RWPE2 (cell line): Measurements from ENCODE around the gene MYO6.

ENCODE experiments used
- ATAC-seq: fragments of 200-7000 bp; cut with Tn5 transposase; 3 replicates; pipeline ENCODE4 v1.9.1; 2021; ENCODE audit warnings: low read depth
- DNase-seq: peaks from one replicate; pipeline ENCODE4 v3.0.0-alpha.2; 2020; ENCODE audit warnings: low spot score
- H3K27ac ChIP-seq: fragments of 450-650 bp; 2 replicates; pipeline ENCODE4 v1.5.1; 2017; ENCODE audit warnings: mild to moderate bottlenecking; ENCODE audit not compliant: poor library complexity, severe bottlenecking
- H3K27me3 ChIP-seq: fragments of 250-450 bp; sonication (Bioruptor Pico); 2 replicates; pipeline ENCODE4 v1.5.1; 2021; ENCODE audit warnings: mild to moderate bottlenecking, moderate library complexity; ENCODE audit not compliant: insufficient read depth, poor library complexity, severe bottlenecking
- H3K36me3 ChIP-seq: fragments of 250-450 bp; sonication (Bioruptor Pico); 2 replicates; pipeline ENCODE4 v1.5.1; 2020; ENCODE audit warnings: low read depth, mild to moderate bottlenecking, moderate library complexity
- H3K4me1 ChIP-seq: fragments of 250-450 bp; sonication (Bioruptor Pico); 2 replicates; pipeline ENCODE4 v1.5.1; 2021; ENCODE audit warnings: mild to moderate bottlenecking, moderate library complexity; ENCODE audit not compliant: insufficient read depth, poor library complexity, severe bottlenecking
- H3K4me3 ChIP-seq: fragments of 250-450 bp; sonication (Bioruptor Pico); 2 replicates; pipeline ENCODE4 v1.5.1; 2021; ENCODE audit warnings: mild to moderate bottlenecking, moderate library complexity; ENCODE audit not compliant: severe bottlenecking
- H3K9me3 ChIP-seq: fragments of 250-450 bp; sonication (Bioruptor Pico); 2 replicates; pipeline ENCODE4 v1.5.1; 2021; ENCODE audit warnings: mild to moderate bottlenecking, moderate library complexity; ENCODE audit not compliant: severe bottlenecking
- TF ChIP-seq, protein P1 (sequence below): fragments of 450-650 bp; IDR thresholded peaks from one replicate; pipeline ENCODE4 v1.5.1; 2017; ENCODE audit warnings: mild to moderate bottlenecking, moderate library complexity; ENCODE audit not compliant: poor library complexity, severe bottlenecking

Gene MYO6

DNA sequence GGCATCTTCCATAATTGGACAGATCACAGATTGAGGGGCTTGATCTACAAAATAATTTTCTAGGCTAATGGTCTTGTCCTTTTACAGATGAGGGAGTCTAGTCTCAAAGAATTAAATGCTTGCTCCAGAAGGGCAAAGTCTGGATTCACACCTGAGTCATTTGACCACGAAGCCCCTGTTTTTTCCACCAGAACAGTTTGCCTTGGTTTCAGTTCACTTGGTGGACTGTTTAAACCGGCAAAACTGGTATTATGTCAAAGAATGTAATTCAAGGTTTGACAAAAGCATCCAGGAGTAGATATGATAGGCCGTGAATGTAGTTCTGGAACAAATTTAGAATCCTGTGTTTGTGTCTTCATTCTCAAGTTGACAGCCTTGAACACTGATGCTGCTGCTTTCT lies 3.3 kb downstream of the MYO6 start:
- H3K4me1 ChIP-seq = peaks cover 31% of the 10 kb centered on the region
- H3K4me3 ChIP-seq = no peak overlapping the region
- H3K27me3 ChIP-seq = no peaks in the 10 kb centered on the region
- peaks cover 12% of the 10 kb centered on the region for H3K36me3 ChIP-seq
- H3K9me3 ChIP-seq = no peaks in the 10 kb centered on the region
- H3K27ac ChIP-seq = peak overlapping the region; percentile 71
- no peak for ATAC-seq
- TF ChIP-seq, protein P1, sequence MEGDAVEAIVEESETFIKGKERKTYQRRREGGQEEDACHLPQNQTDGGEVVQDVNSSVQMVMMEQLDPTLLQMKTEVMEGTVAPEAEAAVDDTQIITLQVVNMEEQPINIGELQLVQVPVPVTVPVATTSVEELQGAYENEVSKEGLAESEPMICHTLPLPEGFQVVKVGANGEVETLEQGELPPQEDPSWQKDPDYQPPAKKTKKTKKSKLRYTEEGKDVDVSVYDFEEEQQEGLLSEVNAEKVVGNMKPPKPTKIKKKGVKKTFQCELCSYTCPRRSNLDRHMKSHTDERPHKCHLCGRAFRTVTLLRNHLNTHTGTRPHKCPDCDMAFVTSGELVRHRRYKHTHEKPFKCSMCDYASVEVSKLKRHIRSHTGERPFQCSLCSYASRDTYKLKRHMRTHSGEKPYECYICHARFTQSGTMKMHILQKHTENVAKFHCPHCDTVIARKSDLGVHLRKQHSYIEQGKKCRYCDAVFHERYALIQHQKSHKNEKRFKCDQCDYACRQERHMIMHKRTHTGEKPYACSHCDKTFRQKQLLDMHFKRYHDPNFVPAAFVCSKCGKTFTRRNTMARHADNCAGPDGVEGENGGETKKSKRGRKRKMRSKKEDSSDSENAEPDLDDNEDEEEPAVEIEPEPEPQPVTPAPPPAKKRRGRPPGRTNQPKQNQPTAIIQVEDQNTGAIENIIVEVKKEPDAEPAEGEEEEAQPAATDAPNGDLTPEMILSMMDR = no peak
- no peak for DNase-seq

DNA sequence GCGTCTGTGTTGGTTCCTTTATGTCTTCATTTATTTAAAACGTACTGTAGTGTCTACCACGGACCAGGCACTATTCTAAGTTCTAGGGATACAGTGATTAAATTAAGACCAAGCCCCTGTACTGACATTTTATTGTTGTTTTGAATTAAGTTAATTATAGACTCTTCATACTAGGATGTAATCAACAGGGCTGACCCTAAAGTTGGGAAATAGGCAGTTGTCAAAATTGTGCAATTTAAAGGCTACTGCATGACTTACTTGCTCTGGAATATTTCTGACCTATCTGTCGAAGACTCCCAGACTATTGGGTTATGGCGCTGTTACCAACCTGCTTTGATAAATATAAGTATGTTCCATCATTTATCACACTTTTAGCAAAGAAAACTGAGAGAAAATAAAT lies 6.7 kb downstream of the MYO6 start:
- Histone ChIP-seq H3K9me3 (no peaks in the 10 kb centered on the region), H3K36me3 (peaks cover 12% of the 10 kb centered on the region), H3K27ac (no peak overlapping the region), H3K4me1 (peaks cover 31% of the 10 kb centered on the region), H3K4me3 (no peak overlapping the region), H3K27me3 (no peaks in the 10 kb centered on the region)
- DNase-seq = no peak
- TF ChIP-seq, protein P1 = no peak
- no peak for ATAC-seq

DNA sequence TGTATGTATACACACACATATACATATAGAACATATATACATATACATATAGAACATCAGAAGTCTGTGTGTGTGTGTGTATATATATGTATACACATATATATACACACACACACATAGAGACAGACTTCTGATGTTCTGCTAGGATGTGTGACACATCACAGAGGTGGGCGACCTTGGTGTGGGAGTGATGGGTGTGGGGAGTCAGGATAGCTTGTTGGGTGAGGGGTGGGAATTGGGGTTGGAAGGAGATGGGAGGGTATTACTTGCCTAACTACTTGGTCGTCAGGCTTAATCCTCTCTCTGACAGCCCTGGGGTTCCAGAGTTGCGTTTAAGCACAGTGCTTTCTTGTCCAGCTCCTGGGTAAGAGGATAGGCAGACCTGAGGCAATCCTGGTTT lies 8.3 kb downstream of the MYO6 start:
- H3K27me3 ChIP-seq = no peaks in the 10 kb centered on the region
- H3K27ac ChIP-seq = no peak overlapping the region
- no peaks in the 10 kb centered on the region for H3K9me3 ChIP-seq
- H3K4me3 ChIP-seq = no peak overlapping the region
- H3K4me1 ChIP-seq = peaks cover 17% of the 10 kb centered on the region
- H3K36me3 ChIP-seq = peaks cover 4% of the 10 kb centered on the region; the same call in 1 of the 2 replicates
- TF ChIP-seq, protein P1 = no peak
- no peak for DNase-seq
- no peak for ATAC-seq

DNA sequence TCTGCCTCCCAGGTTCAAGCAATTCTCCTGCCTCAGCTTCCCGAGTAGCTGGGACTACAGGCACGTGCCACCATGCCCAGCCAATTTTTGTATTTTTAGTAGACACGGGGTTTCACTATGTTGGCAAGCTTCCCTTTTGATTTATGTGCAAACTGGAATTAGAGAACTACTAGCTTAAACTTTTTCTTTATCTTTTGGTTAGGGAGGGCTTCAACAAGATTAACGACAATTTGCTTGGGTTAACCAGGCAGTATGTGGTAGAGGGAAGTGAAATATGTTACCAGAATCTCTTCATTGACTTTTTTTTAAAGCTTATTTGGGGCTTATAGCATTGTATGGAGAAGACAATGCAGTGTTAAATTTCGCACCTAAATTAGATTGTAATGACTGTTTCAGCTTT lies 9.0 kb downstream of the MYO6 start:
- TF ChIP-seq, protein P1 = no peak
- ATAC-seq (no peak), DNase-seq (no peak)
- Histone ChIP-seq H3K9me3 (no peaks in the 10 kb centered on the region), H3K27ac (no peak overlapping the region), H3K27me3 (no peaks in the 10 kb centered on the region), H3K36me3 (peaks cover 4% of the 10 kb centered on the region; the same call in 1 of the 2 replicates), H3K4me3 (no peak overlapping the region), H3K4me1 (peaks cover 9% of the 10 kb centered on the region)

DNA sequence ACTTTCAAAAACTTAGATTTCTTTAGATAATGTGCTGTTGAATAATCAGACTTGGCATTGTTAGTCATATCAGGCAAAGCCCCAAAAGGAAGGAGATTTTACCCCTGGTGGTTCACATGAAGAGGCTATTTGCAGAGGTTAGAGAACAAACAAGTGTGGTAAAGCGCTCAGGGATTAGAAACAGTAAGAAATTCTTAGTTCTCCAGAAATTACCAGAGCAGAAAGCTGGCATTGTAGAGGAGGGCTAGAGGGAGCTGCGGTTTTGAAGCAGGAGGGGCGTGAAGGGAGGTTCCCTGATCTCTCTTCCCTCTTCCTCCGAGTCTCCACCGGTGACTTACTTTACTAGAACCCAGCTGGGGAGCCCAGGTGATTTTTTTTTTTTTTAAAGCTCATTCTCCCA lies 10.2 kb downstream of the MYO6 start:
- Histone ChIP-seq H3K4me1 (no peaks in the 10 kb centered on the region), H3K27ac (no peak overlapping the region), H3K27me3 (no peaks in the 10 kb centered on the region), H3K9me3 (no peaks in the 10 kb centered on the region), H3K36me3 (peaks cover 4% of the 10 kb centered on the region), H3K4me3 (no peak overlapping the region)
- TF ChIP-seq, protein P1 = no peak
- ATAC-seq = no peak
- DNase-seq = no peak
